Transverse colon (tissue), 3 donors: ENCODE measurements around the gene ERICH4.

Source experiments
- CTCF ChIP-seq, 5 experiments: fragments of 200-600 bp in 3 of 5; fragments of 450-650 bp in 2 of 5; sonication (generic) in 3 of 5; IDR thresholded peaks; 1 replicate in 2 of 5; 2 replicates in 3 of 5; pipeline ENCODE4 v1.5.1; 2016 to 2017; ENCODE audit warnings: antibody characterized with exemption in 5 of 5, inconsistent platforms in 3 of 5, mild to moderate bottlenecking in 2 of 5, moderate library complexity in 1 of 5
- EP300 ChIP-seq: sonication (generic); formaldehyde crosslinking; IDR thresholded peaks from one replicate; pipeline ENCODE4 v1.6.1; 2017; ENCODE audit warnings: antibody characterized with exemption, low read depth
- POLR2A ChIP-seq: fragments of 450-650 bp; IDR thresholded peaks from one replicate; pipeline ENCODE4 v1.6.1; 2016; ENCODE audit warnings: antibody characterized with exemption, mild to moderate bottlenecking, moderate library complexity

DNA sequence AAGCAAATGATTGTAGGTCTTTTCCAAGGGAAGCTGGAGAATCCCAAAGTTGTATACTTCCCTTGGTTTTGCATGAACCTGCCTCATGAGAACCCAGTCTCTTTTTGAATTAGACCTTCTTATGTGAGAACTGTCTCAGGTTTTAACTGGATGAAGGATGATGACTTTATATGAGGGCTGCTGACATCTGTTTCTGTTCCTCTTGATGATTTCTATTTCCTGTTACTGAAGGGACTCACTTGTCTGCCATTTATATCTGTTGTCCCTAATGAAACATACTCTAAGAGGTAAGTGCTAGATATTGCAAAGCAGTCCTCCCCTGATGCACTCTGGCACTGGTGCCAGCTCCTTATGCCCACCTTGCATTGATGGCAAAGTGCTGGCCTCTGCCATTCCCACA lies 33.6 kb downstream of the ERICH4 start:
- TF ChIP-seq CTCF (IDR thresholded peaks at IDR 0.05) (no peak), POLR2A (no peak), EP300 (no peak)
